T-cell (primary cell): ENCODE results near the gene CLEC20A. TPM values are rescaled to one million over a fixed set of nuclear protein-coding genes. Genes with fewer than 3 reads are reported as not detected.

ENCODE experiments used
- ATAC-seq, 4 experiments: fragments of 200-7000 bp in 3 of 4; fragments of 150-1000 bp in 1 of 4; cut with Tn5 transposase; replicated peaks in 1 of 4; 1 replicate in 3 of 4; 2 replicates in 1 of 4; pipeline ENCODE4 v1.10.0; 2021; ENCODE audit warnings: moderate library complexity in 3 of 4, mild to moderate bottlenecking in 2 of 4, moderate number of reproducible peaks in 1 of 4
- CTCF ChIA-PET, 2 donors: fragments of 300-600 bp; sonication (Branson Sonifier 250); formaldehyde crosslinking; loops; one replicate each; lab custom pipeline; 2022; ENCODE audit warnings: antibody characterized with exemption in 2 of 2; lab: Charles Lee
- POLR2A ChIA-PET, 2 donors: fragments of 300-600 bp; sonication (Branson Sonifier 250); formaldehyde crosslinking; loops; one replicate each; lab custom pipeline; 2022; ENCODE audit warnings: antibody characterized with exemption in 2 of 2; lab: Charles Lee
- DNase-seq, 35 experiments: peaks; one replicate each; pipeline versions ENCODE4 v3.0.0 to v3.0.0-alpha.2; 2013 to 2023
- H3K27ac ChIP-seq: one replicate; pipeline ENCODE4 v1.5.1; 2013; ENCODE audit warnings: low read length
- H3K27me3 ChIP-seq, 2 experiments: replicated peaks in 1 of 2; 1 replicate in 1 of 2; 2 replicates in 1 of 2; pipeline versions ENCODE4 v1.6.1 to v1.7.0; 2013; ENCODE audit warnings: low read length in 1 of 2, mixed read lengths in 1 of 2; ENCODE audit not compliant: control insufficient read depth in 2 of 2, insufficient read depth in 2 of 2; ENCODE audit errors: extremely low read depth in 1 of 2
- H3K36me3 ChIP-seq, 2 donors: 1 replicate in 1 of 2; 2 replicates in 1 of 2; pipeline versions ENCODE4 v1.6.1 to v1.7.0; 2013; ENCODE audit warnings: low read length in 1 of 2; ENCODE audit not compliant: control insufficient read depth in 2 of 2, insufficient read depth in 1 of 2; ENCODE audit errors: extremely low read depth in 1 of 2
- H3K4me1 ChIP-seq, 2 experiments: 1 replicate in 1 of 2; 2 replicates in 1 of 2; pipeline versions ENCODE4 v1.6.1 to v1.7.0; 2013; ENCODE audit warnings: low read length in 2 of 2, mixed read lengths in 1 of 2; ENCODE audit not compliant: insufficient read depth in 2 of 2, control insufficient read depth in 1 of 2; ENCODE audit errors: extremely low read depth in 1 of 2
- H3K4me3 ChIP-seq, 2 donors: 1 replicate in 1 of 2; 2 replicates in 1 of 2; pipeline versions ENCODE4 v1.5.1 to v1.7.0; 2013; ENCODE audit warnings: mild to moderate bottlenecking in 2 of 2, low read length in 1 of 2, moderate library complexity in 1 of 2; ENCODE audit not compliant: control insufficient read depth in 1 of 2; ENCODE audit errors: extremely low read depth in 1 of 2
- H3K9me3 ChIP-seq: 2 replicates; pipeline ENCODE4 v1.7.0; 2013
- H3K27ac Mint-ChIP-seq, 2 donors: one replicate each; pipeline ENCODE4 v1.8.0; 2020 to 2021; ENCODE audit warnings: mild to moderate bottlenecking in 2 of 2, mixed read lengths in 2 of 2
- H3K27me3 Mint-ChIP-seq, 2 donors: one replicate each; pipeline ENCODE4 v1.8.0; 2021 to 2022; ENCODE audit warnings: mixed read lengths in 2 of 2
- H3K36me3 Mint-ChIP-seq: one replicate; pipeline ENCODE4 v1.8.0; 2021; ENCODE audit warnings: mixed read lengths
- H3K4me1 Mint-ChIP-seq, 3 donors: one replicate each; pipeline ENCODE4 v1.8.0; 2020 to 2022; ENCODE audit warnings: mixed read lengths in 3 of 3, mild to moderate bottlenecking in 1 of 3
- H3K4me3 Mint-ChIP-seq, 3 donors: one replicate each; pipeline ENCODE4 v1.8.0; 2020 to 2022; ENCODE audit warnings: mild to moderate bottlenecking in 3 of 3, mixed read lengths in 3 of 3, moderate library complexity in 3 of 3
- H3K9me3 Mint-ChIP-seq, 3 donors: one replicate each; pipeline ENCODE4 v1.8.0; 2020 to 2022; ENCODE audit warnings: mixed read lengths in 3 of 3
- WGBS: methylation state at CpG from one replicate; pipeline ENCODE4 v1.1.5; 2013; ENCODE audit warnings: missing lambda C conversion rate; ENCODE audit not compliant: insufficient coverage; 5-methylcytosine and 5-hydroxymethylcytosine counted together
- total RNA-seq, 35 experiments: library from RNA in 6 of 35; stranded (reverse) in 6 of 35; fragments of 120-200 nt in 1 of 35; gene quantifications; one replicate each; pipeline versions ENCODE4 v1.2.1 to v1.2.4 and lab custom pipeline; 2013 to 2026

The CLEC20A gene
- total RNA-seq, 5 donors from 2014 or later (not counting 1 experiment from before 2014, with no cell fraction given), result not detected

DNA sequence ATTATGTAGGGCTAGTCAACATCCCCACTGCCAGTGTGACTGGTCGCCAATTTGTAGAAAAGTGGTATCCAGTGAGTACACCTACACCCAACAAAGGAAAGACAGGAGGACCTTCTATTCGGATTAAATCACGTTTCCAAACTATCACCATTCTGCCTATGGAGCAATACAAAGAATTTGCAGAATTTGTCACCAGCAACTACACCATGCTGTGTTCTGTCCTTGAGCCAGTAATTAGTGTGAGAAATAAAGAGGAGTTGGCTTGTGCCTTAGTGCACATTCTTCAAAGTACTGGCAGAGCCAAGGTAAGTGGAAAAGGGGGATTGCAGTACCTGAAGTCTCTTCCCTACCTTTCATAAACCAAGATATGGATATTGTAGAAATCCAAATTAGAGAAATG is 53.8 kb downstream of the CLEC20A start:
- CTCF ChIA-PET, result no interaction called here
- H3K27me3 ChIP-seq, result no peaks in the 10 kb centered on the region

GRCh38 chr1:178438432-178438831 is 58.3 kb downstream of the CLEC20A start:
- Mint-ChIP-seq H3K36me3 (no peaks in the 10 kb centered on the region), H3K27me3 (peaks cover 9 to 30% of the 10 kb centered on the region in 2 donors), H3K27ac (no peak overlapping the region), H3K4me1 (no peaks in the 10 kb centered on the region), H3K9me3 (peaks cover 0 to 5% (median 0%) of the 10 kb centered on the region in 3 donors), H3K4me3 (no peak overlapping the region)
- DNase-seq, result no peak
- H3K27me3 ChIP-seq, result no peaks in the 10 kb centered on the region
- H3K27ac ChIP-seq, result no peak overlapping the region
- no peaks in the 10 kb centered on the region for H3K4me1 ChIP-seq
- no peaks in the 10 kb centered on the region for H3K36me3 ChIP-seq
- ChIA-PET CTCF (no interaction called here), POLR2A (no interaction called here)
- H3K4me3 ChIP-seq, result no peak overlapping the region
- H3K9me3 ChIP-seq, result no peaks in the 10 kb centered on the region
- ATAC-seq, result no peak
- WGBS, result no CpG with 5 or more reads among the region's 2 CpGs

More for the DNA sequence above, 53.8 kb downstream of the CLEC20A start:
- H3K4me1 ChIP-seq, result no peaks in the 10 kb centered on the region
- Mint-ChIP-seq H3K4me3 (no peak overlapping the region), H3K9me3 (peaks cover 0 to 5% (median 0%) of the 10 kb centered on the region in 3 donors), H3K27ac (no peak overlapping the region), H3K36me3 (no peaks in the 10 kb centered on the region), H3K27me3 (peaks cover 11 to 24% of the 10 kb centered on the region in 2 donors), H3K4me1 (no peaks in the 10 kb centered on the region)
- DNase-seq (no peak), ATAC-seq (no peak)
- no peak overlapping the region for H3K27ac ChIP-seq
- no peaks in the 10 kb centered on the region for H3K36me3 ChIP-seq
- POLR2A ChIA-PET, result no interaction called here
- no CpG with 5 or more reads among the region's 3 CpGs for WGBS
- no peak overlapping the region for H3K4me3 ChIP-seq
- H3K9me3 ChIP-seq, result no peaks in the 10 kb centered on the region

DNA sequence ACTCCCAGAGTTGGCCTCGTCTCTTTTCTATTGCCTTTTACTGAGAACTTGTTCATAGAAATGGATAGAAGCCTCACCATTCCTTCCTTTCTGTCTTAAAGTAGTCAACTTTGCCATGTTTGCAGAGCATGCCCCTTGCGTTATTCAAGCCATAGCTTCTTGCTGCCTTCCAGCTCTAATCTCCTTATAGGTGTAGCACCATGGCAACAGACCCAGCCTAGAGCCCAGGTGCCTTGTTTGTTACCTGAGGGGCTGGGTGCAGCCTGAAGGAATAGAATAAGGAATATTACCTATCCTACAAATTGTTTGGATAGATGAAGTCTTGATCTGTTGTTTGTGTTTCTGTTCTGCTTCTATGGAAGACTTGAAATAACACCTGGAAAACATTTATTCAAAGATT is 59.9 kb downstream of the CLEC20A start:
- H3K9me3 ChIP-seq, result no peaks in the 10 kb centered on the region
- POLR2A ChIA-PET, result no interaction called here
- no CpG with 5 or more reads among the region's 2 CpGs for WGBS

GRCh38 chr1:178434899-178435435 is 61.8 kb downstream of the CLEC20A start:
- Histone ChIP-seq H3K27ac (no peak overlapping the region), H3K36me3 (no peaks in the 10 kb centered on the region), H3K27me3 (no peaks in the 10 kb centered on the region), H3K4me1 (no peaks in the 10 kb centered on the region), H3K9me3 (no peaks in the 10 kb centered on the region), H3K4me3 (no peak overlapping the region)
- CTCF ChIA-PET, result no interaction called here
- POLR2A ChIA-PET, result no interaction called here
- no peak overlapping the region for H3K27ac Mint-ChIP-seq
- no peak overlapping the region for H3K4me3 Mint-ChIP-seq
- no peaks in the 10 kb centered on the region for H3K9me3 Mint-ChIP-seq
- peaks cover 0 to 16% of the 10 kb centered on the region in 2 donors for H3K27me3 Mint-ChIP-seq
- DNase-seq, result no peak
- H3K36me3 Mint-ChIP-seq, result no peaks in the 10 kb centered on the region
- no peak for ATAC-seq
- no peaks in the 10 kb centered on the region for H3K4me1 Mint-ChIP-seq

More for the DNA sequence above, 59.9 kb downstream of the CLEC20A start:
- Histone ChIP-seq H3K4me1 (no peaks in the 10 kb centered on the region), H3K4me3 (no peak overlapping the region), H3K36me3 (no peaks in the 10 kb centered on the region), H3K27me3 (no peaks in the 10 kb centered on the region), H3K27ac (no peak overlapping the region)
- DNase-seq (no peak), ATAC-seq (no peak)
- Mint-ChIP-seq H3K27me3 (peaks cover 3 to 21% of the 10 kb centered on the region in 2 donors), H3K27ac (no peak overlapping the region), H3K9me3 (peaks cover 0 to 5% (median 0%) of the 10 kb centered on the region in 3 donors), H3K4me3 (no peak overlapping the region), H3K36me3 (no peaks in the 10 kb centered on the region), H3K4me1 (no peaks in the 10 kb centered on the region)
- CTCF ChIA-PET, result no interaction called here

DNA sequence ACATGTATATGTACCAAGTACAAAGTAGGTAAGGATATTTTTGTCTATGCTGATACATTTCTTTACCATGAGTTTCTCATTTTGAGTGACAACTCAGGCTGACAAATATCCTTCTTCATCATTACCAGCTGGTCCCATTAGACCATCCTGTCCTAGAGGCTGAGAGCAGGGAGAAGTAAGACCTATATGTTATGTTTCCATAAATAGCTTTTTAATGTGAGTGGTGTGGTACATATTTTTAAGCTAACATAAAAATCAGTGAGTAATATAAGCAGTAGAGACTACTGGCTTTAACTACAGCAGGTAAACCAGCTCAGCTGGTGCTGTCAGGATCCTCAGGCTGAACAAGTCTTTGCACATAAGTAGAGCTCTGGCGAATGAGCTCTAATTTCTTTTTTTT is 62.4 kb downstream of the CLEC20A start:
- Histone ChIP-seq H3K4me1 (no peaks in the 10 kb centered on the region), H3K4me3 (no peak overlapping the region), H3K9me3 (no peaks in the 10 kb centered on the region), H3K27me3 (no peaks in the 10 kb centered on the region), H3K27ac (no peak overlapping the region), H3K36me3 (no peaks in the 10 kb centered on the region)
- no CpG with 5 or more reads among the region's 1 CpG for WGBS
- Mint-ChIP-seq H3K4me1 (no peaks in the 10 kb centered on the region), H3K27ac (no peak overlapping the region), H3K9me3 (no peaks in the 10 kb centered on the region), H3K36me3 (no peaks in the 10 kb centered on the region), H3K27me3 (peaks cover 0 to 12% of the 10 kb centered on the region in 2 donors), H3K4me3 (no peak overlapping the region)
- POLR2A ChIA-PET, result no interaction called here
- no peak for DNase-seq
- ATAC-seq, result no peak
- CTCF ChIA-PET, result no interaction called here

Other genes starting within 250 kb of the CLEC20A start
- not detected for gene TEX35, start 16.1 kb upstream of the CLEC20A start, total RNA-seq
- 10 to 100 TPM; 11.2 to 17.5 (median 12.4) TPM for gene RALGPS2, start 228.3 kb upstream of the CLEC20A start, total RNA-seq